Testis (tissue), 2 donors: Measurements from ENCODE around the gene ATP4B.

ENCODE experiments used
- POLR2A ChIP-seq: fragments of 450-650 bp; IDR thresholded peaks from one replicate; pipeline ENCODE4 v1.6.1; 2017; ENCODE audit warnings: antibody characterized with exemption, mild to moderate bottlenecking, moderate library complexity
- TF ChIP-seq, protein P1 (sequence below), 3 experiments: fragments of 450-650 bp in 2 of 3; fragments of 200-600 bp in 1 of 3; sonication (generic) in 1 of 3; IDR thresholded peaks; one replicate each; pipeline ENCODE4 v1.5.1; 2016 to 2019; ENCODE audit warnings: antibody characterized with exemption in 3 of 3, mild to moderate bottlenecking in 2 of 3, moderate library complexity in 1 of 3

DNA sequence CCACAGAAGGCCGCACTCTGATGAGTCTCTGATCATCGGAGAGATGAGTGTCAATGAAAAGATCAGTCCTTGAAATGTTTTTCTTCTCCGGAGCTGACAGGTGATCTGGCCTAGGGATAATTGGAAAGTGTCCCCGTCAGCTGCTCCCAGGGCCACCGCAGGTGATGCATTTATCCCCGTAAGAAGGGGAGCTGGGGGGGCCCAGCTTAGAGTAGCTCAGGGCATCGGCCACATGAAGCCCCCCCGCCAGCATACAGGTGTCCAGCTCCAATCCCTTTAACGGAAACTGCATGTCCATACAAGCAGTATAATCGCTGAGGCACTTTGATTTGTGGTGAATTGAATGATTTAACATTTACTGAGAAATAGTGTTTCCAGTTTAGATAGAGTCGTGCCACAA lies 27.7 kb downstream of the ATP4B start:
- no peak for TF ChIP-seq POLR2A
- TF ChIP-seq, protein P1, sequence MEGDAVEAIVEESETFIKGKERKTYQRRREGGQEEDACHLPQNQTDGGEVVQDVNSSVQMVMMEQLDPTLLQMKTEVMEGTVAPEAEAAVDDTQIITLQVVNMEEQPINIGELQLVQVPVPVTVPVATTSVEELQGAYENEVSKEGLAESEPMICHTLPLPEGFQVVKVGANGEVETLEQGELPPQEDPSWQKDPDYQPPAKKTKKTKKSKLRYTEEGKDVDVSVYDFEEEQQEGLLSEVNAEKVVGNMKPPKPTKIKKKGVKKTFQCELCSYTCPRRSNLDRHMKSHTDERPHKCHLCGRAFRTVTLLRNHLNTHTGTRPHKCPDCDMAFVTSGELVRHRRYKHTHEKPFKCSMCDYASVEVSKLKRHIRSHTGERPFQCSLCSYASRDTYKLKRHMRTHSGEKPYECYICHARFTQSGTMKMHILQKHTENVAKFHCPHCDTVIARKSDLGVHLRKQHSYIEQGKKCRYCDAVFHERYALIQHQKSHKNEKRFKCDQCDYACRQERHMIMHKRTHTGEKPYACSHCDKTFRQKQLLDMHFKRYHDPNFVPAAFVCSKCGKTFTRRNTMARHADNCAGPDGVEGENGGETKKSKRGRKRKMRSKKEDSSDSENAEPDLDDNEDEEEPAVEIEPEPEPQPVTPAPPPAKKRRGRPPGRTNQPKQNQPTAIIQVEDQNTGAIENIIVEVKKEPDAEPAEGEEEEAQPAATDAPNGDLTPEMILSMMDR (IDR thresholded peaks at IDR 0.05), result no peak
